Fibroblast of the aortic adventitia (primary cell): ENCODE measurements around the gene TEN1. TPM values are rescaled to one million over a fixed set of nuclear protein-coding genes. Genes with fewer than 3 reads are reported as not detected.

ENCODE experiments used
- DNase-seq: peaks from one replicate; pipeline ENCODE4 v3.0.0-alpha.2; 2010; ENCODE audit warnings: low read depth
- H3K4me3 ChIP-seq: 2 replicates; pipeline ENCODE4 v1.5.1; 2011; ENCODE audit warnings: low read depth, mild to moderate bottlenecking, control low read depth, low read length, moderate library complexity
- total RNA-seq: library from RNA; depleted of rRNA; stranded (reverse); fragments of >200 nt; gene quantifications from 2 replicates; pipeline ENCODE4 v1.2.3, GENCODE V29; 2012; ENCODE audit warnings: low replicate concordance
- TF ChIP-seq, protein P1 (sequence below): IDR thresholded peaks from 2 replicates; pipeline ENCODE4 v1.5.1; 2011; ENCODE audit warnings: mild to moderate bottlenecking, low read length, control low read depth, inconsistent platforms; ENCODE audit not compliant: insufficient read depth

TEN1 gene, protein sequence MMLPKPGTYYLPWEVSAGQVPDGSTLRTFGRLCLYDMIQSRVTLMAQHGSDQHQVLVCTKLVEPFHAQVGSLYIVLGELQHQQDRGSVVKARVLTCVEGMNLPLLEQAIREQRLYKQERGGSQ
- total RNA-seq: 16.0 and 18.3 TPM in 2 replicates

DNA sequence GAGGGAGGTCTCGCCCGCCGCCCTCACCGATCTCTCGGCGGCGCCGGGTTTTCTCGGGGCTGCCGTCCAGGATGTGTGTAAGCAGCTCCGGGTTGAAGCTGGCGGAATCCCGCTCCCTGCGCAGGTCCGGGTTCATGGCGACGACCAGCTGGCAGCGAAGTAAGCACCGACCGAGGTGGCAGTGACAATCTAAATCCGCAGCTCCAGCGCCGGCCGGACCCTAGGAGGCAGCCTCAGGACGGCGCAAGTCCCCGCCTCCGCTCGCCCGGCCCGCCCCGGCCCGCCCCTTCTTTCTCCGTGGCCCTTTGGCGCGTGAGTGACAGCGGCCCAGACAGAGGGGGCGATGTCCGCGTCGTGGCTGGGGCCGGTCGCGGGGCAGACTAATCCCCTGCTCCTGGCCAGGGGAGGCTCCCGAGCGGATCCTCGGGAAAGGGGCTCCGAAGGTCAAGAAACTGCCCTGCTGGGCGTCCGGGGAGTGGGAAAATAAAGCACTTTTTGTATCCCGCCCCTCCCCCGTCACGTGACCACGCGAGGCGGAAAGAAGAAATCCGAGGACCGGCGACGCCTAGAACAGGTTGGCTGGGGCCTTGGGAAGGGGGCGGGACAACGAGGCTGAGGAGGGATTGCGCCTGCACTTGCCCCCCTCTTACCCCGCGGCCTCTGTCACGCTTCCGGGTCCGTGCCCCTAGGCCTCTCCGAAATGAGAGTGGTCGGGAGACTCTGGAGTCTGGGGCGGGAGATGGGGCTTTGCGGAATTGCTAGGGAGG lies at the start of gene TEN1, which contains the start of gene ACOX1:
TEN1 (plus strand) TSS at position 303 of the 767 bp plus-strand sequence. CDS start 6,953 bp downstream, outside the sequence.
ACOX1 (minus strand) TSS at position 229 of the 767 bp plus-strand sequence; CDS start at position 136, 93 bp downstream.
- TF ChIP-seq, protein P1, sequence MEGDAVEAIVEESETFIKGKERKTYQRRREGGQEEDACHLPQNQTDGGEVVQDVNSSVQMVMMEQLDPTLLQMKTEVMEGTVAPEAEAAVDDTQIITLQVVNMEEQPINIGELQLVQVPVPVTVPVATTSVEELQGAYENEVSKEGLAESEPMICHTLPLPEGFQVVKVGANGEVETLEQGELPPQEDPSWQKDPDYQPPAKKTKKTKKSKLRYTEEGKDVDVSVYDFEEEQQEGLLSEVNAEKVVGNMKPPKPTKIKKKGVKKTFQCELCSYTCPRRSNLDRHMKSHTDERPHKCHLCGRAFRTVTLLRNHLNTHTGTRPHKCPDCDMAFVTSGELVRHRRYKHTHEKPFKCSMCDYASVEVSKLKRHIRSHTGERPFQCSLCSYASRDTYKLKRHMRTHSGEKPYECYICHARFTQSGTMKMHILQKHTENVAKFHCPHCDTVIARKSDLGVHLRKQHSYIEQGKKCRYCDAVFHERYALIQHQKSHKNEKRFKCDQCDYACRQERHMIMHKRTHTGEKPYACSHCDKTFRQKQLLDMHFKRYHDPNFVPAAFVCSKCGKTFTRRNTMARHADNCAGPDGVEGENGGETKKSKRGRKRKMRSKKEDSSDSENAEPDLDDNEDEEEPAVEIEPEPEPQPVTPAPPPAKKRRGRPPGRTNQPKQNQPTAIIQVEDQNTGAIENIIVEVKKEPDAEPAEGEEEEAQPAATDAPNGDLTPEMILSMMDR: peak; percentile 18
- peak; percentile 96 for DNase-seq
- peak within 1 kb of the TSS; percentile 93 for H3K4me3 ChIP-seq

DNA sequence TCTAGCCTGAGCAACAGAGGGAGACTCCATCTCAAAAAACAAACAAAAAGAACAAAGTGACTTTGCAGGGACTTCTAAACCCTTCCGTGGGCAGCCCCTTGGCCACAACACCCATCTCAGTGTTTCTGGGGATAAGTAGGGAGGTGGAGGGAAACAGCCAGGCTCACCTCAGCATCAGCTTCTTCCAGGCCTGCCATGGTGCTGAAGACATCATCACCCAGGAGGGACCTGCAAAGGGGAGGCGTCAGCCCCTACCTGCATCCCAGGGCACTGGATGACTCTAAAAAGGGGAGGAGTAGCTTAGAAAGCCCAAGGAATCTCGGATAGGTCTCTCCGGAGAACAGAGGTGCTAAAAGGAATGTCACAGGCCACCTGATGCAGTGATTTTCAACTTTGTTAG lies 48.0 kb upstream of the TEN1 start:
- DNase-seq: no peak
- no peak overlapping the region for H3K4me3 ChIP-seq
- TF ChIP-seq, protein P1: no peak

DNA sequence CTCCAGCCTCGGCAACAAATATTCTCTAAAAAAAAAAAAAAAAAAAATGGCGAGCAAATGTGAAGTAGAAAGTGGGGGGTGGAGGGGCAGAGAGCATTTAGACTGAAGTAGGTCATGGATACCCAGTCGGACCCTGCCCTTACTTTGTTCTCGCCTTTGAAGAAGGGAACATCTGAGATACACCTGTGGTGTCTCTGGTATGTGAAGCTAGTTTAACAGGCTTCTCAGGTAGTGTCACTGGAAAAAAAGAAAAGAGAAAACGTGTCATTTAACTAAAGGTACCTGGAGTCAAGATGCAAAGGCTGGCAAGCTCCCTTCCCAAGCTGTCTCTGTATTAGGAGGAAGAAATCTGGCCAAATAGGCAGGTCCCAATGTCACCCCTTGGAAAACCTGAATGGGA lies 46.2 kb upstream of the TEN1 start:
- TF ChIP-seq, protein P1: no peak
- DNase-seq: no peak
- H3K4me3 ChIP-seq: no peak overlapping the region

DNA sequence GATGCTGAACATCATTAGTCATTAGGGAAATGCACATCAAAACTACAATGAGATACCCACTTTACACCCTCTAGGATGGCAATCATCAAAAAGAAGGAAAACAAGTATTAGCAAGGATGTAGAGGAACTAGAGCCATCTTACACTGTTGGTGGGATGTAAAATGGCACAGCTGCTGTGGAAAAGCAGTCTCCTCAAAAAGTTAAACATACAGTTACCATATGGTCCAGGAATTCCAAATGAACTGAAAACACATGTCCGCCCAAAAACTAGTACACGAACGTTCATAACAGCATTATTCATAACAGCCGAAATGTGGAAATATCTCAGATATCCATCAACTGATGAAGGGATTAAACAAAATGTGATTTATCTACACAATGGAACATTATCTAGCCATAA lies 45.2 kb upstream of the TEN1 start:
- TF ChIP-seq, protein P1: no peak
- no peak for DNase-seq
- no peak overlapping the region for H3K4me3 ChIP-seq

DNA sequence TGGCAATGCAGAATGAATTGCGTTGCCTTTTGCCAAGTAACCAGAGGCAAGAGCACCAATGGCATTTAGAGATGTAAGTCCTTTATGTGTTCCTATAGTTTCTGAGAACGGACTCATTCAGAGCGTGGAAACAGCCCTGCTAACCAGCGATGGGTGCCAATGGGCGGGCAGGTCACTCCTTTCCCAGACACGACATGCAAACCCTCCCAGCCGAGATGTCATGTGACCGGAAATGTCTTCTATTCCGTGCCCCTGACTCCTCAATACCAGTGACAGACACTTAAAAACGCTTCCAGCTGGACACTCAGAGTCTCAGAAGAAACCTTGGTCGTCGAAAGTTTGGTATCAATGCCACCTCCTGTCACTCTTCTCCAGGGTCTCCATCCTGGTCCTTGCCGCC lies 41.4 kb upstream of the TEN1 start:
- no peak for DNase-seq
- H3K4me3 ChIP-seq: no peak overlapping the region
- TF ChIP-seq, protein P1: no peak

DNA sequence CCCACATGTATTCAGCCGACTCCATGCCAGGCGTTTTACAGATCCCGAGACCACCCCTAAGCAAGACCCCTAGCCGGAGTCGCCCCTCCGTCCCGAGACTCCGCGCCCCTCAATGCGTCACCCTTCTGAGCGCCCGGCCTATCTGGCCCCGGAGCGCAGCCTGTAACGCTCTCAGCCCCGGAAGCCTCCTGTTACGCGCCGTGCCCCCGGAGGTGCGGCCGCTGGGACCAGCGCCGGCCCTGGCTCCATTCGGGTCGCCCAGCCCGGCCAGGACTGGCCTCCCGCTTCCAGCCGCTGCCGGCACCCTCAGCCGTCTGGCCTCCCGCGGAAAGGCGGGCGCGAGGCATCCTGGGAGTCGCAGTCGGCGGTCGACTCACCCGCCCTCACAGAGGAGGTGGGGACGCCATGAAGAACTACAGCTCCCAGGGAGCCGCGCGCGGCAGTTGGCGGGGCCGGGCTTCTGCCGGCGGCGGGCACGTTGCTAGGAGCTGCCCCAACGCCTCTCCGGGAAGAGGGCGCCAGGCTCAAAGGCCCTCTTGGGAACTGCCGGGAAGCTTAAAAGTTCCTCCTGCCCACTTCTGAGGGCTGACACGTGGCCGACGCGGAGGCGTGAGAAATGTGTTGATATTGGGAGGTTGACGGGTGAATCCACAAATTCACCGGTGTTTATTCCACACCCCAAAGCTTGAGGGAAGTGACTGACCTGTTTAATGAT lies 38.2 kb upstream of the TEN1 start, which contains the start of gene FBF1:
FBF1 (minus strand) TSS at position 316 of the 715 bp plus-strand sequence. CDS start 2,893 bp downstream, outside the sequence.
- peak within 1 kb of the TSS; percentile 86 for H3K4me3 ChIP-seq
- DNase-seq: peak; percentile 88
- TF ChIP-seq, protein P1: no peak
